Choroid plexus epithelial cell (primary cell): ENCODE data around the gene KCNMA1.

ENCODE experiments used
- DNase-seq: peaks from one replicate; pipeline ENCODE4 v3.0.0-alpha.2; 2010; ENCODE audit warnings: low read depth
- H3K4me3 ChIP-seq: 2 replicates; pipeline ENCODE4 v1.5.1; 2011; ENCODE audit warnings: low read depth, mild to moderate bottlenecking, control low read depth, low read length, moderate library complexity
- CTCF ChIP-seq: conservative IDR thresholded peaks from 2 replicates; pipeline ENCODE4 v1.5.1; 2011; ENCODE audit warnings: low read depth, mild to moderate bottlenecking, control low read depth, inconsistent platforms, low read length, moderate library complexity

The KCNMA1 gene

GRCh38 chr10:77290528-77291155 lies 347.0 kb downstream of the KCNMA1 start:
- peak; percentile 4 for TF ChIP-seq CTCF
- DNase-seq: peak; percentile 86
- no peak overlapping the region for H3K4me3 ChIP-seq

GRCh38 chr10:77289790-77290189 lies 347.8 kb downstream of the KCNMA1 start:
- H3K4me3 ChIP-seq: no peak overlapping the region
- TF ChIP-seq CTCF: no peak
- DNase-seq: peak; percentile 28

DNA sequence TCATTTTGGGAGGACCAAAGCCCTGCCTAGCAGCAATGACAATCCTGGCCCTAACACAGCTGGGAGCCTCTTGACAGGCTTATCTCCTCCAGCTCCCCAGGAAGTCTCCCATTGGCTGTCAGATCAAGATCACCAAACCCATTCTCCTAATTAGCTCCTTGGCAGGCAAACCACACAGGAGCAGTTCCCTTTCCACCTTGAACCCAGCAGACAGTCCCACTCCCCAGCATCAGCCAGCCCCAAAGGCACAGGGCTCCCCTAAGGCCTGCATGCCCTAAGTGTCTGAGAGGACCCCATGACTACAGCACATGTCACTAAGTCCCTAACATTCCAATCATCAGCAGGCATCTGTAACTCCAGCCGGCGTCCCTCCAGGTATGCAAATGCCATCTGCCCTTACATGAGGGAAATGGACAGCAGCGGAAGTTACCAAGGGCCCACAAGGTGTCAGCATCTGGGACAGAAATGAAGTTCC lies 348.5 kb downstream of the KCNMA1 start:
- no peak overlapping the region for H3K4me3 ChIP-seq
- TF ChIP-seq CTCF: no peak
- no peak for DNase-seq

DNA sequence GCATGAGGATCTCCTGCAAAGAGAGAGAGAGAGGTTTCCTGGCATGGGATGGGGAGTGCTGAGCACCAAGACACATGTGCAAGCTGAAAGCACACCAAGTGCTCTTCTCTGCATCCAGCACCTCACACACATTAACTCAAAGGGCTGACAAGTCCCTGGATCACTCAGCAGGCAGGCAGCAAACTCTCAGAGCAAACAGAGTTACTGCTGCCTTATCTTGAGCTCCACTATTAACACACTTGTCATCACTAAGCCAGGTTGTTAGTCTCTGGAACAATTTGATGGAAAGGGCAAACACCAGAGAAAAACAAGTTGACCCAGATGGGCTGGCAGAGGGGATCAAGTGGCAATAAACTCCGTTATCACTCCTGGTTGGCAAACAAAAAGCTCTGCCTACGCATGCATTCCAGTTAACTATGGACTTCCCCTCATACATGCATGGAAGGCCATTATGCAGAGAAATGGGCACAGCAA lies 349.9 kb downstream of the KCNMA1 start:
- no peak overlapping the region for H3K4me3 ChIP-seq
- DNase-seq: no peak
- no peak for TF ChIP-seq CTCF

- DNase-seq: no peak
- no peak overlapping the region for H3K4me3 ChIP-seq
- TF ChIP-seq CTCF: no peak
Observed at GRCh38 chr10:77286531-77287508, 350.8 kb downstream of the KCNMA1 start.

- no peak for DNase-seq
- TF ChIP-seq CTCF: no peak
- no peak overlapping the region for H3K4me3 ChIP-seq
Observed at GRCh38 chr10:77285529-77286182, 352.0 kb downstream of the KCNMA1 start.
